GM23338 (cell line): ENCODE results near the gene KCNK15. TPM values are rescaled to one million over a fixed set of nuclear protein-coding genes. Genes with fewer than 3 reads are reported as not detected.

Experiments
- ATAC-seq: fragments of 200-7000 bp; cut with Tn5 transposase; 3 replicates; pipeline ENCODE4 v1.9.1; 2020
- DNase-seq: peaks from one replicate; pipeline ENCODE4 v3.0.0-alpha.2; 2015; ENCODE audit warnings: low spot score
- H2AFZ ChIP-seq: fragments of 200-600 bp; sonication (generic); 2 replicates; pipeline ENCODE4 v1.8.0; 2016; ENCODE audit warnings: antibody characterized with exemption, mild to moderate bottlenecking, moderate library complexity
- H3F3A ChIP-seq: fragments of 200-600 bp; sonication (generic); replicated peaks from 2 replicates; pipeline ENCODE4 v1.8.0; 2017; ENCODE audit warnings: antibody characterized with exemption, mixed run types, low read depth
- H3K27ac ChIP-seq: fragments of 200-600 bp; sonication (generic); 2 replicates; pipeline ENCODE4 v1.6.1; 2016; ENCODE audit warnings: low read depth
- H3K27me3 ChIP-seq: fragments of 200-600 bp; sonication (generic); 2 replicates; pipeline ENCODE4 v1.8.0; 2016; ENCODE audit warnings: mild to moderate bottlenecking, mixed run types, moderate library complexity; ENCODE audit not compliant: insufficient read depth
- H3K36me3 ChIP-seq: fragments of 200-600 bp; sonication (generic); 2 replicates; pipeline ENCODE4 v1.8.0; 2016; ENCODE audit warnings: mild to moderate bottlenecking; ENCODE audit not compliant: insufficient read depth
- H3K4me1 ChIP-seq: fragments of 200-600 bp; sonication (generic); 2 replicates; pipeline ENCODE4 v1.8.0; 2016; ENCODE audit warnings: mild to moderate bottlenecking, moderate library complexity; ENCODE audit not compliant: insufficient read depth
- H3K4me2 ChIP-seq: fragments of 200-600 bp; sonication (generic); 2 replicates; pipeline ENCODE4 v1.7.1; 2017; ENCODE audit warnings: mixed run types
- H3K4me3 ChIP-seq: fragments of 200-600 bp; sonication (generic); 2 replicates; pipeline ENCODE4 v1.6.1; 2016; ENCODE audit warnings: mixed run types
- H3K79me2 ChIP-seq: fragments of 200-600 bp; sonication (generic); replicated peaks from 2 replicates; pipeline ENCODE4 v1.8.0; 2017; ENCODE audit warnings: mild to moderate bottlenecking; ENCODE audit not compliant: insufficient read depth
- H3K9me2 ChIP-seq: fragments of 200-600 bp; sonication (generic); 2 replicates; pipeline ENCODE4 v1.8.0; 2017; ENCODE audit not compliant: insufficient read depth
- H4K20me1 ChIP-seq: fragments of 200-600 bp; sonication (generic); replicated peaks from 2 replicates; pipeline ENCODE4 v1.8.0; 2017; ENCODE audit warnings: mild to moderate bottlenecking; ENCODE audit not compliant: insufficient read depth
- H3K27ac Mint-ChIP-seq: 2 replicates; pipeline ENCODE4 v1.8.0; 2020; ENCODE audit warnings: inconsistent platforms, mild to moderate bottlenecking, moderate library complexity, mixed read lengths
- H3K27me3 Mint-ChIP-seq: 3 replicates; pipeline ENCODE4 v1.8.0; 2022; ENCODE audit warnings: low read depth, mild to moderate bottlenecking, moderate library complexity, mixed read lengths, inconsistent platforms; ENCODE audit not compliant: insufficient read depth, poor library complexity
- H3K36me3 Mint-ChIP-seq: 3 replicates; pipeline ENCODE4 v1.8.0; 2021; ENCODE audit warnings: low read depth, mild to moderate bottlenecking, inconsistent platforms, moderate library complexity, mixed read lengths
- H3K4me1 Mint-ChIP-seq: 3 replicates; pipeline ENCODE4 v1.8.0; 2020; ENCODE audit warnings: mild to moderate bottlenecking, inconsistent platforms, mixed read lengths
- H3K4me3 Mint-ChIP-seq: 3 replicates; pipeline ENCODE4 v1.8.0; 2021; ENCODE audit warnings: moderate library complexity, mild to moderate bottlenecking, inconsistent platforms, mixed read lengths
- H3K9me3 Mint-ChIP-seq: 3 replicates; pipeline ENCODE4 v1.8.0; 2020; ENCODE audit warnings: moderate library complexity, mild to moderate bottlenecking, inconsistent platforms, mixed read lengths
- CREB1 ChIP-seq: fragments of 250-450 bp; sonication (Bioruptor Pico); IDR thresholded peaks from 2 replicates; pipeline ENCODE4 v1.5.0; 2020; ENCODE audit warnings: low read depth, mild to moderate bottlenecking, moderate library complexity
- EZH2 ChIP-seq: fragments of 200-600 bp; sonication (generic); IDR thresholded peaks from one replicate; pipeline ENCODE4 v1.8.0; 2017; ENCODE audit warnings: antibody characterized with exemption, mild to moderate bottlenecking, low read depth; ENCODE audit not compliant: unreplicated experiment
- EZH2phosphoT487 ChIP-seq: fragments of 200-600 bp; sonication (generic); IDR thresholded peaks from one replicate; pipeline ENCODE4 v1.8.1; 2018; ENCODE audit warnings: antibody characterized with exemption; ENCODE audit not compliant: unreplicated experiment
- JUNB ChIP-seq: IDR thresholded peaks from one replicate; pipeline ENCODE4 v1.6.1; 2016; ENCODE audit warnings: antibody characterized with exemption; ENCODE audit not compliant: unreplicated experiment
- NANOG ChIP-seq: IDR thresholded peaks from 2 replicates; pipeline ENCODE4 v1.6.1; 2016; ENCODE audit warnings: antibody characterized with exemption, borderline replicate concordance
- STAT1 ChIP-seq: IDR thresholded peaks from one replicate; pipeline ENCODE4 v1.6.1; 2016; ENCODE audit warnings: antibody characterized with exemption; ENCODE audit not compliant: unreplicated experiment
- ZNF114 ChIP-seq: fragments of 250-450 bp; sonication (Bioruptor Pico); IDR thresholded peaks from 2 replicates; pipeline ENCODE4 v1.5.0; 2020; ENCODE audit warnings: mild to moderate bottlenecking, moderate library complexity
- ZNF331 ChIP-seq: fragments of 250-450 bp; sonication (Bioruptor Pico); IDR thresholded peaks from 2 replicates; pipeline ENCODE4 v1.5.0; 2020; ENCODE audit warnings: low read depth, mild to moderate bottlenecking, moderate library complexity
- polyA plus RNA-seq: library from polyadenylated mRNA; unstranded; fragments of >200 nt; fragmentation: Nextera tagmentation; extraction: Ambion mirVana; gene quantifications from 2 replicates; pipeline ENCODE4 v1.2.1, GENCODE V29; 2016
- total RNA-seq: library from RNA; depleted of rRNA; stranded (reverse); fragments of >200 nt; shearing (Covaris generic); gene quantifications from 2 replicates; pipeline ENCODE4 v1.2.3, GENCODE V29; 2014
- TF ChIP-seq, protein P1 (sequence below): IDR thresholded peaks from one replicate; pipeline ENCODE4 v1.6.1; 2018; ENCODE audit warnings: antibody characterized with exemption; ENCODE audit not compliant: unreplicated experiment
- TF ChIP-seq, protein P2 (sequence below), 2 experiments: fragments of 200-600 bp in 1 of 2; sonication (generic) in 1 of 2; conservative IDR thresholded peaks; 2 replicates each; pipeline versions ENCODE4 v1.5.1 to v1.6.1; 2016 to 2017; ENCODE audit warnings: antibody characterized with exemption in 2 of 2, low read depth in 2 of 2, mild to moderate bottlenecking in 2 of 2, moderate library complexity in 1 of 2
- TF ChIP-seq, protein P3 (sequence below): IDR thresholded peaks from 2 replicates; pipeline ENCODE4 v1.6.1; 2016; ENCODE audit warnings: antibody characterized with exemption

The KCNK15 gene
- total and polyA plus RNA-seq, 2 experiments from 2014 or later = 0.63 to 3.3 TPM

DNA sequence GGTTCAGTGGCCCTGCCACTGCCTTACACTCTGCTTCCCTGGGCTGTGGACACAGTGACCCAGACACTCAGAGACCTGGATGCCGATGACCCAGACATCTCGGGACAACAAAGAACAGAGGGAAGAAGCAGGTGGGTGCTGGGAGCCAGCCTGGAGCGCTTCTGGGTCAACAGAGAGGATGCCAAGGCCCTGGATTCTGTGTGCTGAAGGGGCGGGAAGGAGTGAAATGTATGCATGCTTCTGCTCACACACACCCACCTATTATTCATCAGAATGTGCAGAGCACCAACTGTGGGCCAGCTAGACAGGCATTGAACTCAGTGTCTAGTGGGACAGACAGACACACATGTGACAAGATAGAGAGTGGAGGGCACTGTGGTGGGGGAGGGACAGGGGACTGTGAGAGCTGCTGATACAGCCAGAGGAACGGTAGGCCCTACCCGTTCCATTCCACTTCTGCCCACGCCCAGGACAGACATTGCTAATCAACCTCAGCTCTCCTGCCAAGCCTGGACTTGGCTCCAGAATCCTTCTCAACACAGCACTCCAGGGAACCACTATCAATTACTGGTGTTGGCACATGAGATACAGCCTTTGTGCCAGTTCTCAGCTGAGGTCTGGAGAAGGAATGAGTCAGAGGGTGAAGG lies 20.2 kb downstream of the KCNK15 start (continued):
- TF ChIP-seq, protein P1, sequence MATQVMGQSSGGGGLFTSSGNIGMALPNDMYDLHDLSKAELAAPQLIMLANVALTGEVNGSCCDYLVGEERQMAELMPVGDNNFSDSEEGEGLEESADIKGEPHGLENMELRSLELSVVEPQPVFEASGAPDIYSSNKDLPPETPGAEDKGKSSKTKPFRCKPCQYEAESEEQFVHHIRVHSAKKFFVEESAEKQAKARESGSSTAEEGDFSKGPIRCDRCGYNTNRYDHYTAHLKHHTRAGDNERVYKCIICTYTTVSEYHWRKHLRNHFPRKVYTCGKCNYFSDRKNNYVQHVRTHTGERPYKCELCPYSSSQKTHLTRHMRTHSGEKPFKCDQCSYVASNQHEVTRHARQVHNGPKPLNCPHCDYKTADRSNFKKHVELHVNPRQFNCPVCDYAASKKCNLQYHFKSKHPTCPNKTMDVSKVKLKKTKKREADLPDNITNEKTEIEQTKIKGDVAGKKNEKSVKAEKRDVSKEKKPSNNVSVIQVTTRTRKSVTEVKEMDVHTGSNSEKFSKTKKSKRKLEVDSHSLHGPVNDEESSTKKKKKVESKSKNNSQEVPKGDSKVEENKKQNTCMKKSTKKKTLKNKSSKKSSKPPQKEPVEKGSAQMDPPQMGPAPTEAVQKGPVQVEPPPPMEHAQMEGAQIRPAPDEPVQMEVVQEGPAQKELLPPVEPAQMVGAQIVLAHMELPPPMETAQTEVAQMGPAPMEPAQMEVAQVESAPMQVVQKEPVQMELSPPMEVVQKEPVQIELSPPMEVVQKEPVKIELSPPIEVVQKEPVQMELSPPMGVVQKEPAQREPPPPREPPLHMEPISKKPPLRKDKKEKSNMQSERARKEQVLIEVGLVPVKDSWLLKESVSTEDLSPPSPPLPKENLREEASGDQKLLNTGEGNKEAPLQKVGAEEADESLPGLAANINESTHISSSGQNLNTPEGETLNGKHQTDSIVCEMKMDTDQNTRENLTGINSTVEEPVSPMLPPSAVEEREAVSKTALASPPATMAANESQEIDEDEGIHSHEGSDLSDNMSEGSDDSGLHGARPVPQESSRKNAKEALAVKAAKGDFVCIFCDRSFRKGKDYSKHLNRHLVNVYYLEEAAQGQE = no peak

DNA sequence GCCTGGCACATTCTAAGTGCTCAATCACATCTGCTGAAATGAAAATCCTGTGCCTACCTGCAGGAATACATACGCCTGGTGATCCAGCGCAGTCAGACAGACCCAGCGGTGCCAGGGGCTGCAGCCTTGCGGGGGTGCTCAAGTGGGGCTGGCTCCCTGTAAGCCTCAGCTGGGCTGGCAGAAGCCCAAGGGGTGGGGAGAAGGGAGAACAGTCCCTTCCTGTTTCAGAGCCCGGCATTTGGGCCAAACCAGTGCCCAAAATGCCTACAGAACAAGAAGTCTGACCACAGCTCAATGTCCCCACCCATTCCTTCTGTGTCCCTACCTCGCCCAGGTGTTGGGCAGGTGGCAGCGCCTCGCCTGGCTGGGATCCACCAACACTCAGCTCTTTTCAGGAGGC lies 22.6 kb downstream of the KCNK15 start:
- Mint-ChIP-seq H3K4me1 (peaks cover 4% of the 10 kb centered on the region; the same call in 2 of the 3 replicates), H3K36me3 (peaks cover 3% of the 10 kb centered on the region; the same call in 1 of the 3 replicates), H3K27ac (no peak overlapping the region), H3K9me3 (no peaks in the 10 kb centered on the region), H3K27me3 (no peaks in the 10 kb centered on the region), H3K4me3 (no peak overlapping the region)
- no peaks in the 10 kb centered on the region for H3F3A ChIP-seq
- no peaks in the 10 kb centered on the region for H3K4me1 ChIP-seq
- H3K4me2 ChIP-seq = no peak overlapping the region
- H3K27me3 ChIP-seq = no peaks in the 10 kb centered on the region
- no peak for ATAC-seq
- H3K36me3 ChIP-seq = no peaks in the 10 kb centered on the region
- no peaks in the 10 kb centered on the region for H3K9me2 ChIP-seq
- DNase-seq = no peak
- no peak overlapping the region for H3K27ac ChIP-seq
- no peak overlapping the region for H2AFZ ChIP-seq
- no peaks in the 10 kb centered on the region for H3K79me2 ChIP-seq
- no peak overlapping the region for H3K4me3 ChIP-seq
- H4K20me1 ChIP-seq = no peaks in the 10 kb centered on the region; the same call in 1 of the 2 replicates
- TF ChIP-seq JUNB (no peak), STAT1 (no peak), CREB1 (CRISPR knock-in tag) (no peak), EZH2 (no peak), EZH2phosphoT487 (no peak), ZNF331 (no peak), NANOG (no peak), ZNF114 (CRISPR knock-in tag) (no peak)
- TF ChIP-seq, protein P2, sequence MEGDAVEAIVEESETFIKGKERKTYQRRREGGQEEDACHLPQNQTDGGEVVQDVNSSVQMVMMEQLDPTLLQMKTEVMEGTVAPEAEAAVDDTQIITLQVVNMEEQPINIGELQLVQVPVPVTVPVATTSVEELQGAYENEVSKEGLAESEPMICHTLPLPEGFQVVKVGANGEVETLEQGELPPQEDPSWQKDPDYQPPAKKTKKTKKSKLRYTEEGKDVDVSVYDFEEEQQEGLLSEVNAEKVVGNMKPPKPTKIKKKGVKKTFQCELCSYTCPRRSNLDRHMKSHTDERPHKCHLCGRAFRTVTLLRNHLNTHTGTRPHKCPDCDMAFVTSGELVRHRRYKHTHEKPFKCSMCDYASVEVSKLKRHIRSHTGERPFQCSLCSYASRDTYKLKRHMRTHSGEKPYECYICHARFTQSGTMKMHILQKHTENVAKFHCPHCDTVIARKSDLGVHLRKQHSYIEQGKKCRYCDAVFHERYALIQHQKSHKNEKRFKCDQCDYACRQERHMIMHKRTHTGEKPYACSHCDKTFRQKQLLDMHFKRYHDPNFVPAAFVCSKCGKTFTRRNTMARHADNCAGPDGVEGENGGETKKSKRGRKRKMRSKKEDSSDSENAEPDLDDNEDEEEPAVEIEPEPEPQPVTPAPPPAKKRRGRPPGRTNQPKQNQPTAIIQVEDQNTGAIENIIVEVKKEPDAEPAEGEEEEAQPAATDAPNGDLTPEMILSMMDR (conservative IDR thresholded peaks at IDR 0.05; ENCODE audit: low read depth in 2 of 2) = no peak
- TF ChIP-seq, protein P1 = no peak
- TF ChIP-seq, protein P3, sequence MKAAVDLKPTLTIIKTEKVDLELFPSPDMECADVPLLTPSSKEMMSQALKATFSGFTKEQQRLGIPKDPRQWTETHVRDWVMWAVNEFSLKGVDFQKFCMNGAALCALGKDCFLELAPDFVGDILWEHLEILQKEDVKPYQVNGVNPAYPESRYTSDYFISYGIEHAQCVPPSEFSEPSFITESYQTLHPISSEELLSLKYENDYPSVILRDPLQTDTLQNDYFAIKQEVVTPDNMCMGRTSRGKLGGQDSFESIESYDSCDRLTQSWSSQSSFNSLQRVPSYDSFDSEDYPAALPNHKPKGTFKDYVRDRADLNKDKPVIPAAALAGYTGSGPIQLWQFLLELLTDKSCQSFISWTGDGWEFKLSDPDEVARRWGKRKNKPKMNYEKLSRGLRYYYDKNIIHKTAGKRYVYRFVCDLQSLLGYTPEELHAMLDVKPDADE = no peak
